ENCODE measurements around the gene RAB20. TPM values are rescaled to one million over a fixed set of nuclear protein-coding genes. Genes with fewer than 3 reads are reported as not detected.

RAB20 gene
- 1.9 to 2.4 TPM (median 2.3 TPM) in 5 replicates for total RNA-seq (2022; extraction: Qiagen RNA extraction)

GRCh38 chr13:110561344-110562035 is at the start of gene RAB20:
Gene RAB20, minus strand, starts transcription at chr13:110561722. Its CDS starts 203 bp downstream, at chr13:110561519.

Other genes with a start within 250 kb of the RAB20 start
- 13.6 to 19.1 TPM (median 17.2 TPM) in 5 replicates for gene NAXD, start 53.8 kb upstream of the RAB20 start, total RNA-seq (2022; extraction: Qiagen RNA extraction)
- 41.8 to 60.9 TPM (median 56.4 TPM) in 5 replicates for gene CARS2, start 144.4 kb upstream of the RAB20 start, total RNA-seq (2022; extraction: Qiagen RNA extraction)
- 8.6 to 10.7 TPM (median 10.0 TPM) in 5 replicates for gene ING1, start 152.0 kb upstream of the RAB20 start, total RNA-seq (2022; extraction: Qiagen RNA extraction)